ENCODE data around the gene EFL1.

The EFL1 gene

GRCh38 chr15:82173108-82173507, 89.4 kb downstream of the EFL1 start:
- H3K27me3 ChIP-seq (replicated peaks), result no peaks in the 10 kb centered on the region
- in situ Hi-C loops (cut with HindIII; ENCODE audit: low pct_ligation_motif_present, low sequenced_read_pairs), result no loop called here

GRCh38 chr15:82172506-82172905, 90.0 kb downstream of the EFL1 start:
- in situ Hi-C loops (cut with HindIII; ENCODE audit: low pct_ligation_motif_present, low sequenced_read_pairs), result no loop called here
- DNase-seq, result no peak
- no peak overlapping the region for H3K27ac ChIP-seq
- TF ChIP-seq CTCF (IDR thresholded peaks at IDR 0.05; ENCODE audit: low read depth, low read length, missing control alignments), result no peak
- H3K27me3 ChIP-seq (replicated peaks), result no peaks in the 10 kb centered on the region
- H3K36me3 ChIP-seq (replicated peaks), result no peaks in the 10 kb centered on the region
- H3K4me3 ChIP-seq (ENCODE audit: low read depth, low read length), result no peak overlapping the region

More at GRCh38 chr15:82173108-82173507, 89.4 kb downstream of the EFL1 start:
- TF ChIP-seq CTCF (IDR thresholded peaks at IDR 0.05; ENCODE audit: low read depth, low read length, missing control alignments), result no peak
- Histone ChIP-seq H3K27ac (no peak overlapping the region), H3K4me3 (ENCODE audit: low read depth, low read length) (no peak overlapping the region), H3K36me3 (replicated peaks) (no peaks in the 10 kb centered on the region)
- DNase-seq, result no peak

GRCh38 chr15:82168757-82169156, 93.8 kb downstream of the EFL1 start:
- no peak overlapping the region for H3K4me3 ChIP-seq (ENCODE audit: low read depth, low read length)
- no peaks in the 10 kb centered on the region for H3K27me3 ChIP-seq (replicated peaks)
- H3K36me3 ChIP-seq (replicated peaks), result no peaks in the 10 kb centered on the region
- H3K27ac ChIP-seq, result no peak overlapping the region
- in situ Hi-C loops (cut with HindIII; ENCODE audit: low pct_ligation_motif_present, low sequenced_read_pairs), result no loop called here
- no peak for TF ChIP-seq CTCF (IDR thresholded peaks at IDR 0.05; ENCODE audit: low read depth, low read length, missing control alignments)
- DNase-seq, result no peak

GRCh38 chr15:82168296-82168695, 94.2 kb downstream of the EFL1 start:
- in situ Hi-C loops (cut with HindIII; ENCODE audit: low pct_ligation_motif_present, low sequenced_read_pairs), result no loop called here
- no peak for TF ChIP-seq CTCF (IDR thresholded peaks at IDR 0.05; ENCODE audit: low read depth, low read length, missing control alignments)
- no peak for DNase-seq

GRCh38 chr15:82165948-82166376, 96.6 kb downstream of the EFL1 start:
- TF ChIP-seq CTCF (IDR thresholded peaks at IDR 0.05; ENCODE audit: low read depth, low read length, missing control alignments), result no peak
- Histone ChIP-seq H3K36me3 (replicated peaks) (no peaks in the 10 kb centered on the region), H3K27ac (no peak overlapping the region), H3K27me3 (replicated peaks) (no peaks in the 10 kb centered on the region), H3K4me3 (ENCODE audit: low read depth, low read length) (no peak overlapping the region)
- no peak for DNase-seq
- in situ Hi-C loops (cut with HindIII; ENCODE audit: low pct_ligation_motif_present, low sequenced_read_pairs), result no loop called here

More at GRCh38 chr15:82168296-82168695, 94.2 kb downstream of the EFL1 start:
- H3K4me3 ChIP-seq (ENCODE audit: low read depth, low read length), result no peak overlapping the region
- no peaks in the 10 kb centered on the region for H3K27me3 ChIP-seq (replicated peaks)
- H3K27ac ChIP-seq, result no peak overlapping the region
- no peaks in the 10 kb centered on the region for H3K36me3 ChIP-seq (replicated peaks)

GRCh38 chr15:82159922-82160321, 102.6 kb downstream of the EFL1 start:
- in situ Hi-C loops (cut with HindIII; ENCODE audit: low pct_ligation_motif_present, low sequenced_read_pairs), result no loop called here
- peak overlapping the region; percentile 87 for H3K27ac ChIP-seq

More at GRCh38 chr15:82159922-82160321, 102.6 kb downstream of the EFL1 start:
- Histone ChIP-seq H3K36me3 (replicated peaks) (no peaks in the 10 kb centered on the region), H3K27me3 (replicated peaks) (no peaks in the 10 kb centered on the region), H3K4me3 (ENCODE audit: low read depth, low read length) (no peak overlapping the region)
- TF ChIP-seq CTCF (IDR thresholded peaks at IDR 0.05; ENCODE audit: low read depth, low read length, missing control alignments), result no peak
- peak; percentile 100 for DNase-seq

Measured in brain microvascular endothelial cell (primary cell).